ENCODE data around the gene FLACC1.
"Not testable (repeated sequence)": the region's sequence is repeated elsewhere in the genome, so short reads cannot be mapped to it uniquely, and the experiment has no call there.

The FLACC1 gene, protein sequence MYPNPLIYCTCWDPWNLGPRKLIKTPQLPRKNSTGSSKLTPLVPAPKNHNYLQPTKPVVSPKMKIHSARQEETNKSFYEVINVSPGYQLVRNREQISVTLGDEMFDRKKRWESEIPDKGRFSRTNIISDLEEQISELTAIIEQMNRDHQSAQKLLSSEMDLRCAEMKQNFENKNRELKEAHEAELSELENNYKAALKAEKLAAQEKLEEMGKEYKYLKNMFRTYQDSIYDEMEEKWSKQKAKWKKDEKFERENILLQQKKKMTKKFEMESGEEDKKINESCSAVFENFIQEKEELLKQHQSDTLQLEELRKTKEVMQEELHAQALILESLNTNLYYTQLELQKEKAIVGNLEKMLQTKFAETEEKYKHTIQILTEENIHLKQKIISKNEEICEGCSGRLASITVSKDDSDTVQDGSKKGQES

DNA sequence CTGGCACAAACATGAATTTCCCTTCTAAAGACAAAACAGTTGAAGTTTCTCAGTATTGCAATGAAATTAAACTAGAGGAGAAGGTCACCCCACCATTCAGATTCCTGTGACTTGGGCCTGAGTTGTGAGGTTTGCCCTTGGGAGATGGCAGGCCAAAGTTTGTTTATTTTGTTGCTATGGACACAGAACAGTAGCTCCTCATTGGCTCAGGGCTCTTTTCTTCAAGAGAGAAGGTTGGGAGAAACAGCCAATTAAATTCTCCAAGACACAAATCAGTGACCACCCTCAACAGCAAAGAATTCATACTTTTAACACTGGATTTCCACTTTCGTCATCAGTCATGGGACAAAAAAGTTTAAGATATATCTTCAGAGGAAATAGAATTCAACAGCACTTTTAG lies at the start of gene FLACC1:
TSS of gene FLACC1 (minus strand) at position 125 of the 400 bp plus-strand sequence. CDS start 5,941 bp downstream, outside the sequence.
- DNase-seq = no peak

DNA sequence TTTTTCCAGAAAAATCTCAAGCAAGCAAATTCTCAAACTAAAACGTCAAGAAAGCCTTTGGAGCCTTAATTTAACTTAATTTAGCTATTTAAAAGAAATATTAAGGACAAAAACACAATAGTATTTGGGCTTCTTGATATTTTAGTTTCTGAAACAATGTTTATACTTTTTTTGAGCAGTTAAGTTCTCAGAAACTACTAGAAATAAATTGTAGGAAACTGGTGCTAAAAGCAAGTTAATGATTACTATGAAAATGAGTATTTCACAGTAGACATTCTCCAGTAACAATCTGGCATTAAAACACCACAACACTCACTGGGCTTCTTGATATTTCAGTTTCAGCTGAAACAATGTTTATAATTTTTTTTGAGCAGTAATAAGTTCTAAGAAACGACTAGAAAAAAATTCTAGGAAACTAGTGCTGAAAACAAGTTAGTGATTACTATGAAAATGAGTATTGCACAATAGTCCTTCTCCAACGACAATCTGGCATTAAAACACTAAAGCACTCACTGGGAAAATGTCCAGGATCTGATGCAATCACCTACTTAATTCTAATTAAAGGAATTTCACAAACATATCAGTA lies 49.0 kb upstream of the FLACC1 start:
- no peak for DNase-seq

DNA sequence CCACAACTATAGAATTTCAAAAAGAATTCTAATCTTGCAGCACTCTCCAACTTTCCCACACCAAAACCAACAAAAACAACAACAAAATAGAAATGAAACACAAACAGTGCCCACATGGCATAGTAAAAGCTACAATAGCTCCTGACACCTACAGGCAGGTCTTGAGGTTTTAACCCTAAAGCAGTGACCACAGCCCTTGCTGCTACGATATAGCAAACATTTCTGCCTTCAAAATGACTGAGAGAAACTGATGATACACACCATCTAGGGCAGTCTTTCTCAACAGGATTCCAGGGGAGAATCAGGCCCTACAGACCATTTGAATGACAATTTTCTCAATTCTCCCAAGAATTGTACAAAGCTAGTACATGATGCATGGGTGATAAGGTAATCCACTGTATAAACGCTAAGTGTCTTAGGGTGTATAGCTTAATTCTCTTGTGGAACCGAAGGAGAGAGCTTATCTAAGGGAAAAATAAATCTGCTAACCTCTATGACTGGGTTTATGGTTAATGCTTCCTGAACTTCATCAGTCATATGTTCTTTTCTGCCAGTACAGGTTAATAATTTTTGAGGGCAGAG lies 47.6 kb upstream of the FLACC1 start:
- DNase-seq = no peak

DNA sequence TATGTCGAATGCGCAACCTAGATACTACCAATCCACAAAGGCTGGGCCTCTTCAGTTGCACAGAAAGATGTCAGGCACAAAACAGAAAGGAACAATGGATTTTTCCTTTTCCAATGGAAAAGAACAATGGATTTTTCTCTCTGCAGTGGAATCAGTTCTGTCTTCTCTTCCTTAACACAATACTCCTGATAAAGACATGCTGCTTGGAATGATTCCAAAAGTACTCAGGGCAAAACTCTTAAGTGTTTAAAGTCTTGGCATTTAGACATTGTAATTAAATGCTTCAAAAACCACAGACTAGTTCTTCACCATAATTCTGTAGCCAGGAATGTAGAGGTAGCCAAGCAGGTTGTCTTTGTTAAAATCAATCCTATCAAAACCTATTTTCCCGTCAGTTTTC lies 46.7 kb upstream of the FLACC1 start:
- no peak for DNase-seq

DNA sequence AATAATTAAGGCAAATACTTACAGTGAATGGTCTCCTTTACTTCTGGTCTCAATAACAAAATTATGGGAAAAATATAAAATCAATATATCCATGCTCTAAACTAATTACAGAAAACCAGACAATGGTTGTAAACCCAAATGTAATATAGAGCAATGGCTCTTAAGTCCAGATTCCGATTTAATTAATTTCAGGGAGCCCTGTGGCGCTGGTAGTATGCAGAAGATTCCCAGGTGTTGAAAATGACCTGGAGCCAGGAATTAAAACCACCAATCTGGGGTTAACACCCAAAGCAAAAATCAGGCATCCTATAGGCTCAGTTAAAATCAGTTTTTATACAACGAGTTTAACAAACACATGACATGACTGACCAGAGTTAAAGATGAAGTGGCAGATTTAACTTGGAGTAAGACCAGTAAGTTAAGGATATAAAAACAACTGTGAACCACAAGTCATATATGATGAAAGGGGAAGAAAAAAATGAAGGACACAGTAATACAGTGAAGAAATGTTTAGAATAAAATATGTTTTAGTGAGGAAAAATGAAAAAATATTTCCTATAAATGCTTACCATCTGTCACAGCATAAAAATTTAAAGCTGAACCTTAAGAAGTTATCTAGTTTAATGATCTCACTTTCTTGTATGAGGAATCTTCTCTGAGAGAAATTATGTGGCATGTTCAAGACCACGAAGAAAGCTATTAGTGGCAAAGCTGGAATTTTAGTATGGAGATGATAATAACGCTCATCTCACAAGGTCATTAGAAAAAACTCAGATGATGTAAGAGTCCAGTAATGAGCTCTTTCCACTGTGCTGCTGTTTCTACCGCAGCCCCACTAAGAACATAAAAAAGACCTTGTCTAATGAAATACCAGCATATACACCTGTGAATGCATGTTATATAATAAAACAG lies 45.8 kb upstream of the FLACC1 start:
- DNase-seq = no peak

DNA sequence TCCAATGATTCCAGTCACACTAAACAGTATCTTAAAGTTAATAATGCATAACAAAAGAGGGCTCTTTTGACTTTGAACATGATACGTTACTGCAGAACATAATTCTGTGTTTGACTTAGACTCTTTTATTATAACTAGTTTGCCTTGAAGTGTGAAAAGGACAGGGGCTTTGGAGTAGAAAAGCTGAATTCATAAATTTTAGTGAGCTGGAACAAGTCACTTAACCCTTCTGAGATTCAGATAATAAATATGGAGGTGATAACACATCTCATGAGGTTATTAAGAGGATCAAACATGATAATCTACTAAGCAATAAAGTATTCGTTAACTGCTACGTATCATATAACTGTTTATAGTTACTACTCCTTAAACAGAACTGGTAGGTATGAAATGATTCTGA lies 44.7 kb upstream of the FLACC1 start:
- no peak for DNase-seq

DNA sequence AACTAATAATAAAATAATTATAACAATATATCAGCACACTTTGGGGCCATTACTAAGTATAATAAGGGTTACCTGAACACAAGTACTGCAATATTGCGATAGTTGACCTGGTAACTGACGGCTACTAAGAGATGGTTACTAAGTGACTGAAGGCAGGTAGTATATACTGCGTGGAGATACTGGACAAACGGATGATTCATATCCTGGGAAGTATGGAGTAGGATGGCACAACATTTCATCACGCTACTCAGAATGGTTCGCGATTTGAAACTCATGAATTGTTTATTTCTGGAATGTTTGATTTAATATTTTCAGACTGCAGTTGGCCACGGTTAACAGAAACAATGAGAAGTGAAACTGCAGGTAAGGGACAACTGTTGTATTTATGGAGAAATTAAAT lies 39.5 kb upstream of the FLACC1 start:
- DNase-seq = no peak

DNA sequence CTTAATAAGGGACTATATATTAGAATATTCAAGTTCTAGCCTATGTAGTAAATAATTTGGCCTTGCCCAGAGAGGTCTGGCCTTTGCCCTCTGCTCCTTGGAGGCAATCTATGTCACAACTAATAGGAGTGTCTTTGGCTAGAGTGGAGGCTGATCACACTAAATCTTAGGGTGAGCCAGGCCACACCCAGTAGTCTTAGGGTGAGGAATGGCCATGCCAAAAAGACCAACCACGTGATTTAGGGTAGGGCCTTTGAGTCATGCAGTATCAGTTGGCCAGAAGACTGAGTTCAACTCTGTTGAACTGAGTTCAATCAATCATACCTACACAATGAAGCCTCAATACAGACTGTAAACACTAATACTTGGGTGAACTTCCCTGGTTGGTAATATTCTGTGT lies 26.0 kb upstream of the FLACC1 start:
- DNase-seq = no peak

DNA sequence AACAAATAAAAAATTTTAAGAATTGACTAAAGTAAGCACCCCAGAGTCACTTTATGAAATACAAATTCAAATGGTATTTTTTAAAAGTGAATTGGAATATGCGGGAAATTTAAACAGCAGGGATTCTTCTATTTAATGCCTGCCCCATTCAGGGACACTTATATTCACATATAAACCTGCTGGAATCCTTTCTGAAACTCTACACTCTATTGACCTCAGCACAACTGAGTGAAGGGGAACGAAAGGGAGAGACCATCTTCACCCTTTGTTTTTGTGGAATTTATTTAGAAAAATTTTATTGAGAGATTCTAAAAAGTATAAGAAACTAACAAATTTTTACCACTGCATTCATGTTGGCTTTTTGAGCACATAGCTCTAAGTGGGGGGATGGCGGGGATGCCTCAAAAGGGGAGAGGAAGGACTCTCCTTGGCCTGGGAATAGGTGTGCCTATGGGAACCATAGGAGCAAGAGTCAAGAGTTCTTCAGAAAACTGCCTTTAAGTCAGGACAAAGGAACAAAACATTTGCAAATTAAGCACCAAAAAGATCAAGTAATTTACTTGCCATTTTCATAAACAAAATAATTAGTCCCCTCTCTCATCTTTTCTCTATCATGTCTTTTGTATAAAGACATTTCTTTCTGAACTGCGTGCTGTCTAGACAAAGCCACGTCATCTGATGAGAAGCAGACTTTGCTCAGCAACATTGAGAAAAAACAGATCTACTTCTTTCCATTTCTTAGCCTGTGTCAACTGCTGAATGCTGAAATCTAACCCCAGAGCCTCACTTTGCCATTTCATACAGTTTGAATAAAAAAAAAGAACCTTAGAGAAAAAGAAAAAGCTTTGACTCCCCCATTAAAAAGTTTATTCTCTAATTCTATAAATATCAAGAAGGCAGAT lies 21.6 kb upstream of the FLACC1 start:
- no peak for DNase-seq

DNA sequence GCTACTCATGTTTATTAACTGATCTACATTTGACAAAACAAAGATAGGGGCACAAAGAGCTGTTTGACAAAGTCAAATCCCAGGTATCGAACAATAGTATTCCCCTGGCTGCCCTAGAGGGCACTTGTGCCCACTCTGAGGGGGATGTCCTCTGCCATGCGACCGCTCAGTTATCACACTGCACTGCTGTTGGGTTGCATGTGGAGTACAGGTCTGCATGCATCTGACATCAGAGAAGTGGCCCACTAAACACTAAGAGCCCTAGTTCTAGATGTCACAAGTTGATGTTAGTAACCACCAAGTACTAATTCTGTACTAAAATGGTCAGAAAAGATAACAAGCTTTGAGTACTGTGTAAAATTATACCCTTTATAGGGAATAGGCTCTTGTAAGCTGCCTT lies 20.1 kb upstream of the FLACC1 start:
- no peak for DNase-seq

DNA sequence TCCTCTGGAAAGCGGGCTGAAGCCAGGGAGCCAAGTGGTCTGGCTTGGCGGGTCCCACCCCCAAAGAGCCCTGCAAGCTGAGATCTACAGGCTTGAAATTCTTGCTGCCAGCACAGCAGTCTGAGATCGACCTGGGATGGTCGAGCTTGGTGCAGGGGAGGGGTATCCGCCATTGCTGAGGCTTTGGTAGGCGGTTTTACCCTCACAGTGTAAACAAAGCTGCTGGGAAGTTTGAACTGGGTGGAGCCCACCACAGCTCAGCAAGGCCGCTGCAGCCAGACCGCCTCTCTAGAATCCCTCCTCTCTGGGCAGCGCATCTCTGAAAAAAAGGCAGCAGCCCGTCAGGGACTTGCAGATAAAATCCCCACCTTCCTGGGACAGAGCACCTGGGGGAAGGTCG lies 12.6 kb upstream of the FLACC1 start:
- DNase-seq = no peak

DNA sequence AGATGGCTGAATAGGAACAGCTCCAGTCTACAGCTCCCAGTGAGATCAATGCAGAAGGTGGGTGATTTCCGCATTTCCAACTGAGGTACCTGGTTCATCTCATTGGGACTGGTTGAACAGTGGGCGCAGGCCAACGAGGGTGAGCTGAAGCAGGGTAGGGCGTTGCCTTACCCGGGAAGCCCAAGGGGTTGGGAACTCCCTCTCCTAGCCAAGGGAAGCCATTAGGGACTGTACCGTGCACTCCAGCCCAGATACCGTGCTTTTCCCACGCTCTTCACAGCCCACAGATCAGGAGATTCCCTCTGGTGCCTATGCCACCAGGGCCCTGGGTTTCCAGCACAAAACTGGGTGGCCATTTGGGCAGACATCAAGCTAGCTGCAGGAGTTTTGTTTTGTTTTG lies 12.2 kb upstream of the FLACC1 start:
- not testable (repeated sequence) for DNase-seq

DNA sequence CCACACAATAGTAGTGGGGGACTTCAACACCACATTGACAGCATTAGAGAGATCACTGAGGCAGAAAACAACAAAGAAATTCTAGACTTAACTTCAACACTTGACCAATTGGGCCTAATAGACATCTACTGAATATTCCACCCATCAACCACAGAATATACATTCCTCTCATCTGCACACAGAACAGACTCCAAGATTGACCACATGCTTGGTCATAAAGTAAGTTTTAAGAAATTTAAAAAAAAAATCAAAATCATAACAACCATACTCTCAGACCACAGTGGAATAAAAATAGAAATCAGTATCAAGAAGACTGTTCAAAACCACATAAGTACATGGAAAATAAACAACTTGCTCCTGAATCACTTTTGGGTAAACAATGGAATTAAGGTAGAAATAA lies 9.0 kb upstream of the FLACC1 start:
- DNase-seq = no peak

DNA sequence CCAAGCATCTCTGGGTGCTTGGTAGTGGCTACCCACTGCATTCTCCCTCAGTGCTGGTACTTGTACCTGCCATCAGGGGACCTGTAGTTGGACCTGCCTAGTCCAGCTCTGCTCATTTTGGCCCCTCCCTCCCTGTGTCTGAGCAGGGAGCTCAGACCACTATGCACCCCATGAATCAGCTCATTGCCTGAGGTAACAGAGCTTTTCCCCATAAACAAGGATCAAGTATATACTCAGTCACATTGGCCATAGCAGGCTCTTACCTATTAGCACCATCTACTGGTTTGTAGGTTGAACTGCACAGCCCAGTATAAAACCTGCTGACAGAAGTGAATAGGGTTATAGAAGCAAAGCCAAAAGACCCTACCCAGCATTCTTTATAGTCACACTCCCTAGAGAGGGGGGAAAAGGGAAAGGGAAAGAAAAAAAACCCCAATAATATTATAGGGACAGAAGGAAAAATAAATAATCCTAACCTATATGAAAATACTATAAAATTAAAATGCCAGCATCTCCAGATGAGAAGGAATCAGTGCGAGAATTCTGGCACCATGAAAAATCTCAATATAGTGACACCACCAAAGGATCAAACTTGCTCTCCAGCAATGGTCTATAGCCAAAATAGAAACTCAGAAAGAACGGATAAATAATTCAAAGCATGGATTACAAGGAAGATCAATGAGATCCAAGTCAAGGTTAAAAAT lies 6.9 kb upstream of the FLACC1 start:
- no peak for DNase-seq

DNA sequence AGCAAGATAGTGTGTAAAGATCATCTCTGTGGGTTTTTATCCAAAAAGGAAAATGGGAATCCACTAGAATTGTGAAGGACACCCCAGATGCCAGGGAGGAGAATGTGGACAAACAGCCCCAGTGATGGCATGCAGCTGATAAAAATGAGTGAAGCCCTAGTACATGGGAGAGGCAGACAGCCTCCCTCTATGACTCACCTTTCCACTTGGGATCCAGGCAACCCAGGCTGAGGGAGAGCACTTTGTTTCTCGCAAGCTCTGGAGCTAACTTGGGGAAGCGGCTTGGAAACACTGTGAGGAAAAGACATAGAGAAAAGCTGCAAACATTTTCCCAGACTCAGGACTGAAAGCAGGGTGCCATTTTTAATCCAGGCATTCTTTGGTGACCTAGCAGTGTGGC lies 5.3 kb upstream of the FLACC1 start:
- DNase-seq = no peak

DNA sequence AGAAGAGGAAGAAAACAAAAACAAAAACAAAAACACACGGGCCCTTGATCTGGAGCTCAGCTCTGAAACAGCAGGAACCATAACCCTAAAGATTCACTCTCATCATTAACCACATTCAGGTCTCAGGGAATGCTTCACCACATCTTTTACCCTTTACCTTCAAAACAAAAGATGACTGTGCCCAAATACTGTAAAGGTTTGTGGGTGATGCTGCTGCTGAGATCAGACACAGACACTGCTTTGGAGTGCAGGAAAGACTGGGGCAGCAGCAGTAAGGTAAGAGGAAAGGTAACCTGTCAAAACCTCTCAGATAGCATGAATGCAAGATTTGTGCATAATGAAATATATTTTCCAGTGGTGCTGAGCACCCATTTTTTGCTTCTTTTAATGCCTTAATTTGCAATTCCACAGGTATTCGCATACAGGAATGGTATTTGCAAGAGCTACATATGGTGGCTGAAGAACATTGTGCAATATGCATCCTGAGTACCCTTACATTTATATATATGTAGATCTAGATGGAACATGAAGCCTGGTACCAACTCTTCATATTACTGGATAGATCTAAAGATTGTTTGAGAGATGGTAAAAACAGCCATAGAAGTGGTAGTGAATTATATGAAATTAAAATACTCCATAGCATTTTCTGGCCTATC lies 4.1 kb upstream of the FLACC1 start:
- no peak for DNase-seq

DNA sequence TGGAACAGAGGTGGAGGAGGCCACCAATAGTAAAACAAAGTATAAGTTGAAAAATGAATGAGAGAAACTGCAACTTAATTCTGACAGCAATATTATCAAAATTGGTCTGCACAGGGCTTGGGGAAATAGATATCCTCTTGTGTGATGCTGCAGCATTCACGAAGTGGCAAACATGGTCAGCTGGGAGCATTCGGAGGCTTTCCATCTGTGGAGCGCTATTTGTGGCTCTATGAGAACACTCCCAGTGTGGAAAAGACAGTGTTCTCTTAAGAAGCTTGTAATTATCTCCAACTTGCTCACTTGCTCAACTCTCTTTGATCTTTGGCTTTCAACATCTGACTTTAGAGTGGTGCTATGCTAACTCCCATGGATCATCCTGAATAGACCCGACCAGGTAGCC lies 3.1 kb upstream of the FLACC1 start:
- no peak for DNase-seq

DNA sequence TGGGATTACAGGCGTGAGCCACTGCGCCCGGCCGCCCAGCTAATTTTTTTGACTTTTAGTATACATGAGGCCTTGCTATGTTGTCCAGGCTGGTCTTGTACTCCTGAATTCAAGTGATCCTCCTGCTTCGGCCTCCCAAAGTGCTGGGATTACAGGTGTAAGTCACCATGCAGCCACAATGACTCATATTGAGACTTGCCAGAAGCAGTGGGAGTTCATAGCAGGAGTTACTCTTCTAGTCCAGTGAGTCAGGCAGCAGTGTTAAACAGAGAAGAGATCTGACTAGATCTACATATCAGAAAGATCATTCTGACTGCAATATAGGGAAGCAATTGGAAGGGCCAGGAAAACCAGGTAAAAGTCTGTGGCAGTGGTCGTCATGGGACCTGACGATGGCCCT lies 1.5 kb upstream of the FLACC1 start:
- DNase-seq = no peak

DNA sequence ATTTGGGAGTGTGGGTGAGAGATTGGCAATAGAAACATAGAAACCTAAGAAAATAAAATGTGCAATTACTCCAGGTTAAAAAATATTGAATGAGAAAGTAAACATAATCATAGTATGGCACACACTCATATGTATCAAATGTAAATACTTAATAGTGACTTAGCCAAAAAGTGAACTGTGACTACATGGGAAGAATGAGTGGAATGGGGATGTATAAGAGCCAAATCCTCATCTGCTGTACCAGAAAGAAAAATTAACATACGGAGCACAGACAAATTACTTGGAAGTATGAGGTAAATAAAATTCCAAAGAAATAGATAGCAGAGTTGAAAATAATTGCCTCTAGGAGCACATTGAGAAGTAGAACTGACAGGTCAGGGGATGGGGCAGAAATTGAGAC lies 4.0 kb downstream of the FLACC1 start:
- no peak for DNase-seq

DNA sequence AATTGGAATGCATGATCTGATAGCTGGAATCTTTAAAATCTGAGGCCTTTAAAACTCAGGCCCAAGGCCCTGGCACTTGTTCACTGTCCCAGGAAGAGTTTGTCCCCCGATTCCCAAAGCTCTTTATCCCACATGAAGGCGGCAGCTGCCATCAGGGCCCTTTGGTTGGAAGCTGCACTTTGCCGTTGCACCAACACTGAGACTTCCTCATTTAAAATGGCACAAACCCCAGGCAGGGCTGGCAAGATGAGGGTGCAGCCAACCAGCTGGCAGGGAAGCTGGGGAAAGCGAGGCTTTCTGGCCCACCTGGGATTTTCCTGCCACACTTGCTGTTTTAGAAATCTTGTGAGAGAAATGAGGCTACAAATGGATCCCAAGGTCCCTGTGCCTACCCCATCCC lies 6.3 kb downstream of the FLACC1 start:
- no peak for DNase-seq

DNA sequence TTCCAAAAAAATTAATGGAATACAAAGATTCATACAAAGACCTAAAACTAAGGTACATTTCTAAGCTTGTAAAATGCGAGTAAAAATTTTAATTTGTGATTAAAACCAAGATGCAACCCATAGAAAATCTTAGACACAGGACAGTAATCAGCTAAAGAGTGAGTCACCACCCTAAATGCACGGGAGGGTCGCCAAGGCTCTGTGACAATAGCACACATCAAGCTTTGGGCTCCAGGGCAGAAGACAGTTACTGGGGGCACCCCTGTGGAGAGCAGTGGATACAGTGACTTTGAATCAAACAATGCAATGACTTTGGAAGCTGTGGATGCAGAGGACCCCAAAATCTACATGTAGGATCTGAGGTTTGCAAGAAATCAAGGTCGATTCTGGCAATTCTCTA lies 7.5 kb downstream of the FLACC1 start:
- DNase-seq = no peak
